Thyroid gland (tissue), 4 donors: ENCODE results near the gene NUP42.

Source experiments
- CTCF ChIP-seq, 6 experiments: fragments of 200-600 bp in 3 of 6; fragments of 450-650 bp in 3 of 6; sonication (generic) in 3 of 6; IDR thresholded peaks; one replicate each; pipeline ENCODE4 v1.5.1; 2016 to 2019; ENCODE audit warnings: antibody characterized with exemption in 6 of 6, mild to moderate bottlenecking in 2 of 6, inconsistent platforms in 1 of 6, moderate library complexity in 1 of 6
- POLR2A ChIP-seq, 2 donors: fragments of 450-650 bp; IDR thresholded peaks; one replicate each; pipeline ENCODE4 v1.6.1; 2017; ENCODE audit warnings: antibody characterized with exemption in 2 of 2, mild to moderate bottlenecking in 2 of 2, moderate library complexity in 1 of 2

DNA sequence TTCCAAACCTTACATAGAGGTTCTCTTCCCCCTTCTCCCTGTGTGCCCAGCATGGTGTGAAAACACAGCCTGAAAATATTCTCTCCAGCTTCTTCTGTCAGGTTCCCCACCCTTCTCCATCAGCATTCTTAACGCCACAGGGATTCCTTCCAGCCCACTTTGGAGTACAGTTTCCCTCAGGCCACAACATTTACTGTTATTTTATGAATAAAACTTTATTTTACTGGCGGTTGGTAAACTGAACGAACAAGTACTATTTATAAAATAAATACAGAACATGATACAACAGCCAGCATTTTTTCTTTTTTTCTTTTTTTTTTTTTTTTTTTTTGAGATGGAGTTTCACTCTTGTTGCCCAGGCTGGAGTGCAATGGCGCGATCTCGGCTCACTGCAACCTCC, 33.1 kb downstream of the NUP42 start:
- TF ChIP-seq CTCF (IDR thresholded peaks at IDR 0.05) (no peak), POLR2A (IDR thresholded peaks at IDR 0.05) (no peak)
